HG03432 (cell line): ENCODE results near the gene P4HB.

Source experiments
- ATAC-seq: cut with Tn5 transposase; IDR thresholded peaks from one replicate; pipeline ENCODE4 v1.9.1; 2021; ENCODE audit warnings: mild to moderate bottlenecking, moderate library complexity; ENCODE audit not compliant: unreplicated experiment

Gene P4HB

DNA sequence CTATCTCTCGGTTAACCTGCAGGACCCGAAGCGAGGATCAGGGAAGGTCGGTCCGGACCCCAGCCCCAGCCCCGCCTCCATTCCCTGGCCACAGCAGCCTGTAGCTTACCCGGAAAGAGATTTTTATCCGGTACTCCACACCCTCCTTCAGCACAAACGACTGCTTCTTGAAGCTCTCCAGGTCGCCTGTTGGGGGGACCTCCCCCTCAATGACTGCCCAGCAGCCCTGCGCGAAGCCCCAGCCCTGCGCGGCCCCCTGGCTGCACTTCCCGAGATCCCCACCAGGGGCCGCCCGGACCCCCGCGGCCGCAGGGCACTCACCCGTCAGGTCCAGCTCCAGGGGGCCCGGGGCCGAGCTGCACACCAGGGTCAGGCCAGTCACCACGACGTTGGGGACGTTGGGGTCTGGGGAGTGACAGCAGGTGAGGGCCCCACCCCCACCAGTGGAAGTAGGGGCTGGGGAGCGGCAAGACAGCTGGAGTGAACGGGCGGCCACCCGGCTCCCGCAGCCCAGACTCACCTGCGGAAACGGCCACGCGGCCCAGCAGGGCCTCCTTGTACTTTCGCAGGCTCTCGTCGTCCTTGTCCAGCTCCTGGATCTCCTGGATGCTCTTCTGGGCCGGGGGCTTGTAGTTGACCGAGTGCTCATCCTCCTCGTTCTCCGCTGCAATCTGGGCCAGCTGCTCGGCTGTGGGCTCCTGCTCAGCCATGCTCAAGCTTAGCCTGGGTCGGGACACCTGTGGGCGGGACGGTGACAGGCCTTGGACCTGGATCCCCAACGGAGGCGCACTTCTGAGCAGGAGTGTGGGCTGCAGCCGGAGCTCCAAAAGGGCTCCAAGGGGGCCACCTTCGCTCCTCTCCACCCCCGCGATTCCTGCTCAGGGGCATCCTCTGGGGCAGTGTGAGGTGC is 9.1 kb upstream of the P4HB start:
- ATAC-seq = no peak

DNA sequence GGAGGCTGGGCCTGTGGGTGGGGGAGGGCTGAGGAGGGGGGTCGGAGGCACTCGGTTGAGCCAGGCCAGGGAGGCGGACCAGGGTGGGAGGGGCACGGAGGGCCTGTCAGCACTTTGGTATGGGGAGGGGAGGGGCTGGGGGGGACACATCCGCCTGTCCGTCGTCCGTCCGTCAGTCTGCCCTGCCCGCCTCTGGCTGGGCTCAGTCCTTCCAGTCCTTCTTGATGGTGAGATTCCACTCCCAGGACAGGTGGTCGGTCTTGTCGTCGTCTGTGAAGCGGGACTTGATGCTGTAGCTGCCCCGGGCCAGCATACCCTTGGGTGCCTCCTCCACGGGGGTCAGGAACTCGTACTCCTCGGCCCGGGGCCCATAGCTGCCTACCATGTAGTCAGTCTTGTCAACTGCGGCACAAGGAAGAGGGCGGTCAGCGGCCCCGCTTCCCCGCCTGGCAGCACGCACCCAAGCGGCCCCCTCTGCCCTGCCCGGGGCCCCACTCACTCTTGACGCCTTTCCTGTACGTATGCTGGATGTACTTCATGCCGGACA is 8.4 kb upstream of the P4HB start:
- ATAC-seq = no peak

GRCh38 chr17:81867991-81868673 is 7.8 kb upstream of the P4HB start:
- no peak for ATAC-seq

DNA sequence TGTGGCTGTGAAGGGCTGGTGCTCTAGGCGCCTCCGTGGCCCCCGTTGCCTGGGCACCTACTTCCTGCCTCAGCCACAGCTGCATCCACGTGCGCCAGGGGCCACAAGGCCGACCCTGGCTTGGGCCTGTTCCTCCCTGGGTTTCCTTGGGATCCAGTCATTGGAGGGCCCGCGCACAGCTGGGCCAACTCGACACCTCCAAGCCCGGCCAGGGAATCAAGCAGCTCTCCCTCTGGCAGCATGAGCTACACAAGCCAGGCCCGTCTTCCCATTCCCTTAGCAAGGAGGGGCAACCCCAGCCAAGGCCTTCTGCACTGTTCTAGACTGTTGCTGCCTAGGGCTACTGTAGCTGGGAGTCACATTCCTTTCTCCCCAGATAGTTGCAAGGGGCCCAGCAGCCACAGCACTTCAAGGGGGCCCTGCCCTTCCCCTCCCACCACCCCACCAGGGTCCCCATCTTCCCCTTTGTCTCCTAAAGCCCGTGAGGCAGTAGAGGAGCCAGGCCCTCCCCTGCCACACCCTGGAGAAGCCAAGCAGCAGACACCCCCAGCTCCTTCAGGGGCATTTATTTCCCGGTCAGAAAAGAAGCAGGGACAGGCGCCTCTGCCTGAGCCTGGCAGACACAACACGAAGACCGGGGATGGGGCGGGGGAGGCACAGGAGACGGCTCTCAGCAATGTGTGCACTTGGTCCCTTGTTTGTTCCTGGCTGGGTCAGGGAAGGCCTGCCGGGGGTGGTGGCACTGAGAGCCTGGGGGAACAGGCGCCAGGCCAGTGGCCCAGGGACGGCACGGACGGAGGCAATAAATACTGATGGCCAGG is 7.0 kb upstream of the P4HB start:
- ATAC-seq = no peak

DNA sequence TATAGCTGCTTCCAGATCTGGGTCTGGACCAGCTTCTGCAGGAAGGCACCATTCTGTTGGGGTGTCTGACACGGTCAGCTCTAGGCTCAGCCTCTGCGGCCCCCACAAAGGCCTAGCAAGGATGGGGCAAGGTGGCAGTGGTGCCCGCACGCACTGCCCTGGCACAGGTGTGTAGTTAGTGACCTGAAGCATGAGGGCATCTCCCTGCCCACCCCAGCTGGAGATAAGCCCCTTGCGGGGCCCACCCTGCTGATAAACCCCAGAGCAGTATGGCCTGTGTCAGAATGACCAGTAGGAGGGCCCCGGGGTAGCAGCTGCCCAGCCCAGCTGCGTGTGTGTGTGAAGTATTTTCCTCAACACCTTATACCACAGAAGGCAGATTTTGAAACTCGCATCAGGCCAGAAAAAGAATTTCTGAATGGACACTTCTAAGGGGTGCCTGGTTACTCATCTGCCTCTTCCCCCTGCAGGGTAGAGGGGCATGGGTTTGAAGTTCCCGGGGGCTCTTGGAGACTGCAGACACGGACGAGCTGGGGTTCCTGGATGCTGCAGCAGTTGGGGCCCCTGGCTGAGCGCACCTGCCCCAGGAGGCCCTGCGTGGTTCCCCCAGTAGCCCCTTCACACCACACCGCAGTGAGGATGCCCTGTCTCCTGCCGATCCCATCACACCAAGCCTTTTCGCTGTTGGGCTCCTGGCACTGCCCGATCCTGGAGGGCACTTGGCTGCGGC is 6.3 kb upstream of the P4HB start:
- no peak for ATAC-seq

DNA sequence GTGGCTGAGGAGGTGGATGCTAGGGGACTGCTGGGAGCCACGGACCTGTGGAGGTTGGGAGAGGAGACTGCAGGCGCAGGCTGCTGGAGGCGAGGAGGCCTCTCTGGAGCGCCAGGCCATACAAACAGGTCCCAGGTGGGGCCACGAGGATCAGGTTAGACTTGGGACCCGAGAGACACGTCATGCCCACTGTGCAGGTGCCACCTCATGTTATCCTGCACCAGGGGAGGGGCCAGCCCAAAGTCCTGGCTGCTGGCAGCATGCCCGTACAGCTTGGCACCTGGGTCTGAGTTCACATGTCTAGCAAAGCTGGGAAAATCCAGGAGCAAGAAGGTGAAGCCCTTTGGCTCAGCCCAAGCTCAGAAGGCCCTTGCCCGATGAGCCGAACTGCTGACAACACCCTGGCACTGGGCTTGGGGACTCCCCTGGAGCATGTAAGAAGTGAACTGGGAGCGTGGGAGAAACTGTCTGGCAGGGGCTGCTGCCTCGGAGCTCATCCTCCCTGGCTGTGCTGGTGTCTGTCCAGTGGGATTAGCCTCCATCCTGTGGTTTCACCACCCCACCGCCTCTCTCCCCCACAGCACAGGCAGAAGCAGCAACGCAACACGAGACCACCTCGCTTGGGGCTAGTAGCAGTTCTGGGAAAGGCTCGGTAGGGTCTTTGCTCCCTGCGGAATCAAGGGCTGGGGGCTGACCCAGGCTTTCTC is 5.6 kb upstream of the P4HB start:
- ATAC-seq = no peak

DNA sequence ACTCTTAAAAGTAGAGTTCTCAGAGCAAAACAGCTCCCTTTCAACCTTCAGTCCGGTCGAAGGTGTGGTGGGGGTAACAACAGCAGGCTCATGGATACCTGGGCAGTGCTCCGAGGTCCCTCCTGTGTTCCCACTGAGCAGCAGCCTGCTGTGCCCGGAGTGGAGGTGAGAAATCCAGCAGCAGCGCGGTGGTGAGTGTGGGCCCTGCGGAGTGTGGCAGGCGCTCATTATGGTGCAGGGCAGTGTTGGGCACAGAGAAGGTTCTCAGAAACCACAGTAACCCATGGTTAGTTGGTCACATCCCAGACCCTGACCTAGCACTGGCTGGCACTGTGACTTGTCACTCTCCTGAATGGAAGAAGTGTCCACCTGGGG is 5.0 kb upstream of the P4HB start:
- no peak for ATAC-seq

GRCh38 chr17:81863833-81864768 is 3.8 kb upstream of the P4HB start:
- no peak for ATAC-seq

- ATAC-seq = no peak
Measured at GRCh38 chr17:81863123-81863675, 2.9 kb upstream of the P4HB start.

DNA sequence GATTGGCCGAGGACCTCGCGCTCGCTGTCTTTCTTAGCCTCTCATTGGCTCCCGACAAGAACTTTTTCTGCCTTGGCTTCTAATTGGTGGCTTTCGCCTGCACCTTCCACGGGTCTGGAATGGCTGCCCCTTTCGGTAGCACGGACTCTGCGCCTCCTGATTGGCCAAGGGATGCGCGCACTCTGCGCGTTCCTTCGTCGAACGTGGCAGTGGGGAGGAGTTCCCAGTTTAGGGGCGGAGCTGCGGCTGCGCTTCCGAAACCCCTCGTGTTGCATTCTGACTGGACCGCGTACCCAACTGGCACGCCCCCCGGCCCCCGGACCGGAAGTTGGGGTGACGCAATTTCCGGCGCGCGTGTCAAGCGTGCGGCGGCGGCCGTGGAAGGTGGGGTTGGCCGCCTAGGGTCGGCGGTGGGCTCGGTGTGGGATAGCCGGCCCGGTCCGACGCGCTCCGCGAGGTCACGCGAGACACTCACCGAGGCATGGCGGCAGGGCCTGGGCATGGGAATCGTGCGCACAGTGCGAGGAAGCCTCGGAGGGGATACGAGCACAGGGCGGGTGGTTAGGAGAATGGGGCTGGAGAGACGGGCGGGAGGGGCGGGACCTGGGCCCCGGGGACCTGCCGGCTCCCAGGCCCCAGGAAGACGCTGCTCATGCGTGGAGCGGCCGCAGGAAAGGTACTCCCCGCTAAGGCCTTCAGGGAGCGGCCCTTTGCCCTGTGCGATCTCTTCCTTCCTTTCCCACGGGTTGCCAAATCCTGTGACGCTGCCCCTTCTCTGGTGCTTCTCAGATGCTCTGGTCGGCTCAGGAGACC is 627 bp upstream of the P4HB start:
- peak; percentile 70 for ATAC-seq

DNA sequence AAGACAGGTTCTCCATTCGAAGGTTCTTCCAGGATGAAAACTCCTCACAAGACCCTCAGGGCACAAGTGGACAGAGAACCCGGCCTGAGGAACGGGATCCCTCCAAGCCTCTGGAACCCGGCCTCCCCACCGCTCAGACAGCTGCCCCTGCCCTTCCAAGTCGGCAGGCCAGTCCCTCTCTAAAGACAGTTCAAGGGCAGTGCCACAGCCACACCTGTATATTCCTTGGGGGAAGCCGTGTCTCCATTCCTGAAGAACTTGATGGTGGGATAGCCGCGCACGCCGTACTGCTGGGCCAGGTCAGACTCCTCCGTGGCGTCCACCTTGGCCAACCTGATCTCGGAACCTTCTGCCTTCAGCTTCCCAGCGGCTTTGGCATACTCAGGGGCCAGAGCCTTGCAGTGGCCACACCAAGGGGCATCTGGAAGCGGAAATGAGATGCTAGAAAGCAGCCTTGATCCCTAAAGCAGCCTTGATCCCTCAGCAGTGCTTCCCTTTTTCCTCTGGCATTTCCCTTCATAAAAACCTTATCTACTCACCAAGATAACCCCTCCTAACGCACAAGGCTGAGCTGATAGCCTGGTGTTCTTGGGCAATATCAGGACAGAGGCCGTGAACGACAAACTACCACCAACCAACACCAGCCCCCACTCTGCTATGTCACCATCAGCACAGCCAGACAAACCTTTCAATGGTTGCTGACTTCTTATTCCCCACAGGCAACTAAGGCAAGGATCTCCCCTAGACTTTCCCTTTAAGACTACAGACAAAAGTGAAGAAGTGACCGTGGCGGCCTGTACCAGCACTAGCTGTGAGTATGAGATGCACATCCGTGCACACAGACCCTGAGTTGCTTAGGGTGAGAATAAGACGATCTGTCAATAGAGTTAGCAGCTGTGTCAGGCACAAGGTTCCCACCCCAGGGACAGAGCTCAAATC is 1.1 kb downstream of the P4HB start:
- no peak for ATAC-seq

GRCh38 chr17:81858170-81858966 is 2.0 kb downstream of the P4HB start:
- no peak for ATAC-seq

DNA sequence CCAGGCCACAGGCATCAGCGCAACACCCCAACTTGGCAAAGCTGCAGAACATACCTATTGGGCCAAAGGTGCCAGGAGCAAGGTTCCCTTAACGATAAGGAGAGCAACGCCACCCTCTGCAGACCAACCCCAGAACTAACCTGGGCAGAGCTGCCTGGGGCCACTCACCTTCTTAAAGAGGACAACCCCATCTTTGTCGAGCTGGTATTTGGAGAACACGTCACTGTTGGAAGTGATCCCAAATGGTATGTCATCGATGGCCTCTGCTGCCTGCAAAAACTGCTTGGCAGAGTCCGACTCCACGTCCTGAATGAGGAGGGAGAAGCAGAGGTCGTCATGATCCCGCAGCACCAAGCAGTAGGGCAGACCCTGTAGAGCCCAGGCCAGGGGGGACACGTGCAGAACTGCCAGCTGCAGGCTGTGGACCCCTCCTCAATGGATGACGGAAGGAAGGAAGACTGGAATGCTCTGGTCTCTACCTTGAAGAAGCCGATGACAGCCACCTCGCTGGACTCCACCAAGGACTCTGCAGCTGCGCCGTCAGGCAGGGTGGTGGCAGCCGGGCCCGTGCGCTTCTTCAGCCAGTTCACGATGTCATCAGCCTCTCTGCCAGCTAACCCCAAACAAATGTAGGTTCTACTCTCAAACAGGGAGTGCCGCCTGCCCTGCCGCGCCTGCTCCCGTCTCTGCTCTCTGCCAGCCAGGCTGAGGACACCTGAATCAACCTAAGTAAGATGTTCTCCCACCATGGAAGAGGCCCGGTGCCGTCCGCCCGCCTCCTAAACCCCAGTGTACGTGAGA is 5.2 kb downstream of the P4HB start:
- no peak for ATAC-seq

DNA sequence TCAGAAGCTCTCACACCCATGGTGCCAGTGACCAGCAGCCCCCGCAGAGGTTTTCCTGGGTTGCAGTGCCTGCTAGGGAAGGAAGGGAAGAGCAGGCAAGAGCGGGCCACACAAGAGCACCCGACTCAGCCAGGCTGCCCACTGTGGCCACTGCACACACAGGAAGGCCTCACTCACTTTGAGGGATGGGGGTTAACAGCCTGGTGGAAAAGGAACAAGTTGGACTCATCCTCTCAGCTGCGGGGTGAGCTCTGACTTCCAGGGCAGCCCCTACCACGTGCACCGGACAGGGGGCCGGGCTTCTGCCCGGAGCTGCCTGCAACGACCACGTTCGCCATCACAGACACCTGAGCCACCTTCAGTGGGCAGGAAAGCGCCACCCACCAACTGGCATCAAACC is 8.1 kb downstream of the P4HB start:
- ATAC-seq = no peak

- ATAC-seq = no peak
Measured at GRCh38 chr17:81851423-81851822, 8.9 kb downstream of the P4HB start.
